Mammary epithelial cell (primary cell): ENCODE measurements around the gene DRD4.

Experiments
- CTCF ChIP-seq, 2 donors: IDR thresholded peaks in 1 of 2; conservative IDR thresholded peaks in 1 of 2; 2 replicates each; pipeline ENCODE4 v1.5.1; 2011 to 2012; ENCODE audit warnings: inconsistent platforms in 2 of 2, low read length in 2 of 2, mild to moderate bottlenecking in 2 of 2, control low read depth in 1 of 2, low read depth in 1 of 2; ENCODE audit not compliant: insufficient read depth in 1 of 2; ENCODE audit errors: extremely low read depth in 1 of 2
- EZH2 ChIP-seq: IDR thresholded peaks from 2 replicates; pipeline ENCODE4 v1.6.1; 2012; ENCODE audit warnings: low read length, inconsistent platforms, borderline replicate concordance

- TF ChIP-seq CTCF (conservative IDR thresholded peaks at IDR 0.05 in 1 of 2, IDR thresholded peaks at IDR 0.05 in 1 of 2; ENCODE audit: extremely low read depth in 1 of 2, insufficient read depth in 1 of 2, low read depth in 1 of 2, low read length in 2 of 2) (no peak), EZH2 (no peak)
Measured at GRCh38 chr11:657691-658126, 20.6 kb downstream of the DRD4 start.
